Tibial nerve (tissue), 4 donors: ENCODE results near the gene VGF.

ENCODE experiments used
- EP300 ChIP-seq, 2 donors: sonication (generic); formaldehyde crosslinking; IDR thresholded peaks; one replicate each; pipeline ENCODE4 v1.6.1; 2017; ENCODE audit warnings: antibody characterized with exemption in 2 of 2, mild to moderate bottlenecking in 1 of 2
- TF ChIP-seq, protein P1 (sequence below), 5 experiments: fragments of 200-600 bp in 3 of 5; fragments of 450-650 bp in 2 of 5; sonication (generic) in 3 of 5; IDR thresholded peaks; one replicate each; pipeline ENCODE4 v1.5.1; 2016 to 2019; ENCODE audit warnings: antibody characterized with exemption in 5 of 5, mild to moderate bottlenecking in 3 of 5, moderate library complexity in 2 of 5

DNA sequence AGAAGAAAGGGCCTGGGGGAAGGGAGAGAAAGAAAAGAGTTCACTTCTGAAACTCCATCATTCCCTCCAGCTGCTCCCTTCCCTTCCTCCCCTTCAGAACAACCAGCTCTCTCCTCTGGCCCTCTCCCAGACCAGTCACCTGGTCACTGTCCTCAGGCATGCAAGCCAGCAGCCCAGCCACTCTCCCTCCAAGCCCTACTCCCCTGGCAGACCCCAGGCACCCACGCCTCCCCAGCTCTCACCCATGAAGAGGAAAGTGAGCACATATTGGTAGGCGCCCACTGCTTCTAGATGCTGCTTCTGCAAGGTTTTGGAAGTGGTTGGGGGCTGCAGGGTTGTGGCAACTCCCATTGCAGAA lies 35.1 kb upstream of the VGF start:
- TF ChIP-seq, protein P1, sequence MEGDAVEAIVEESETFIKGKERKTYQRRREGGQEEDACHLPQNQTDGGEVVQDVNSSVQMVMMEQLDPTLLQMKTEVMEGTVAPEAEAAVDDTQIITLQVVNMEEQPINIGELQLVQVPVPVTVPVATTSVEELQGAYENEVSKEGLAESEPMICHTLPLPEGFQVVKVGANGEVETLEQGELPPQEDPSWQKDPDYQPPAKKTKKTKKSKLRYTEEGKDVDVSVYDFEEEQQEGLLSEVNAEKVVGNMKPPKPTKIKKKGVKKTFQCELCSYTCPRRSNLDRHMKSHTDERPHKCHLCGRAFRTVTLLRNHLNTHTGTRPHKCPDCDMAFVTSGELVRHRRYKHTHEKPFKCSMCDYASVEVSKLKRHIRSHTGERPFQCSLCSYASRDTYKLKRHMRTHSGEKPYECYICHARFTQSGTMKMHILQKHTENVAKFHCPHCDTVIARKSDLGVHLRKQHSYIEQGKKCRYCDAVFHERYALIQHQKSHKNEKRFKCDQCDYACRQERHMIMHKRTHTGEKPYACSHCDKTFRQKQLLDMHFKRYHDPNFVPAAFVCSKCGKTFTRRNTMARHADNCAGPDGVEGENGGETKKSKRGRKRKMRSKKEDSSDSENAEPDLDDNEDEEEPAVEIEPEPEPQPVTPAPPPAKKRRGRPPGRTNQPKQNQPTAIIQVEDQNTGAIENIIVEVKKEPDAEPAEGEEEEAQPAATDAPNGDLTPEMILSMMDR (IDR thresholded peaks at IDR 0.05) = no peak
- TF ChIP-seq EP300 (IDR thresholded peaks at IDR 0.05) = no peak
